SK-N-MC (cell line): Measurements from ENCODE around the gene TAF1C.

Experiments
- EZH2 ChIP-seq: fragments of 200-600 bp; sonication (generic); IDR thresholded peaks from one replicate; pipeline ENCODE4 v1.6.1; 2017; ENCODE audit warnings: antibody characterized with exemption
- POLR2AphosphoS5 ChIP-seq: IDR thresholded peaks from 2 replicates; pipeline ENCODE4 v1.6.1; 2012; ENCODE audit warnings: mild to moderate bottlenecking, low read depth, low read length, borderline replicate concordance

- no peak for TF ChIP-seq POLR2AphosphoS5
- TF ChIP-seq EZH2: no peak
Measured at GRCh38 chr16:84233748-84234147, 46.9 kb upstream of the TAF1C start.
